Measurements from ENCODE around the gene FEM1C.

Gene FEM1C

GRCh38 chr5:115471345-115472063 is 73.1 kb downstream of the FEM1C start:
- DNase-seq: no peak

DNA sequence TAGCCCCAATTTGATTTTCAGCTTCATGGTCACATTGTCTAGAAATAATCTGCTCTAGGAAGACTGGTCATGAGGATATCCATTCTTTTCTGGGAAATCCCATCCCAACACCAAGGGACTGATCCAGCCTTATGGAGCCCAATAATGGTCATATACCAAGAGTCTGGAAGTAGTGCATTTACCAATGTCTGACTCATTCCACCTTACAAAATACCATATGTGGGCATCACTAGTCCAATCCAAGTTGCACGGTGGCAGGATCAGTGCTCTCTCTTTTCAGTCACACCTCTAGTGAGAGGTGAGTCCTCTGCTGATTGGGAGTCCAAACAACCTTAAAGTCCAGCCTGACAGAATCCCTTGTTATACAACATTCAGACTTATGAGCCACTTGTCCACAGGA is 73.7 kb downstream of the FEM1C start:
- DNase-seq: no peak

All from central memory CD4-positive, alpha-beta T cell (primary cell).